Vagina (tissue), 2 donors: ENCODE results near the gene DTX1. TPM values are rescaled to one million over a fixed set of nuclear protein-coding genes. Genes with fewer than 3 reads are reported as not detected.

ENCODE experiments used
- DNase-seq, 2 donors: peaks; one replicate each; pipeline ENCODE4 v3.0.0-alpha.2; 2017; ENCODE audit errors: extremely low spot score in 2 of 2
- H3K27ac ChIP-seq: fragments of 200-600 bp; sonication (generic); one replicate; pipeline ENCODE4 v1.5.1; 2019
- H3K27me3 ChIP-seq: fragments of 200-600 bp; sonication (generic); one replicate; pipeline ENCODE4 v1.5.1; 2019
- H3K36me3 ChIP-seq, 2 donors: fragments of 200-600 bp; sonication (generic); one replicate each; pipeline ENCODE4 v1.5.1; 2017 to 2019
- H3K4me1 ChIP-seq: fragments of 200-600 bp; sonication (generic); one replicate; pipeline ENCODE4 v1.5.1; 2019
- H3K4me3 ChIP-seq, 2 donors: fragments of 200-600 bp; sonication (generic); 1 replicate in 1 of 2; 2 replicates in 1 of 2; pipeline ENCODE4 v1.5.1; 2016 to 2019
- H3K9me3 ChIP-seq: fragments of 200-600 bp; sonication (generic); one replicate; pipeline ENCODE4 v1.5.1; 2019
- POLR2A ChIP-seq, 2 donors: fragments of 450-650 bp; IDR thresholded peaks; one replicate each; pipeline ENCODE4 v1.6.1; 2017; ENCODE audit warnings: antibody characterized with exemption in 2 of 2, mild to moderate bottlenecking in 2 of 2, moderate library complexity in 2 of 2
- POLR2AphosphoS5 ChIP-seq, 2 donors: sonication (generic); formaldehyde crosslinking; IDR thresholded peaks; one replicate each; pipeline ENCODE4 v1.9.0; 2017; ENCODE audit warnings: antibody characterized with exemption in 2 of 2, mild to moderate bottlenecking in 2 of 2, low read depth in 1 of 2; ENCODE audit not compliant: insufficient read depth in 1 of 2
- intact Hi-C: fragments of 100-400 bp; cut with DNase I; formaldehyde crosslinking; loops from one replicate; pipeline ENCODE4 v1.15.1; 2023
- total RNA-seq: library from RNA; depleted of rRNA; stranded (reverse); fragments of >200 nt; gene quantifications from one replicate; pipeline ENCODE4 v1.2.3, GENCODE V29; 2016
- TF ChIP-seq, protein P1 (sequence below), 3 experiments: fragments of 450-650 bp in 2 of 3; fragments of 200-600 bp in 1 of 3; sonication (generic) in 1 of 3; IDR thresholded peaks; one replicate each; pipeline ENCODE4 v1.5.1; 2017 to 2019; ENCODE audit warnings: antibody characterized with exemption in 3 of 3, mild to moderate bottlenecking in 2 of 3, moderate library complexity in 2 of 3

The DTX1 gene
- total RNA-seq, 1 donor from 2014 or later, result 8.3 TPM

DNA sequence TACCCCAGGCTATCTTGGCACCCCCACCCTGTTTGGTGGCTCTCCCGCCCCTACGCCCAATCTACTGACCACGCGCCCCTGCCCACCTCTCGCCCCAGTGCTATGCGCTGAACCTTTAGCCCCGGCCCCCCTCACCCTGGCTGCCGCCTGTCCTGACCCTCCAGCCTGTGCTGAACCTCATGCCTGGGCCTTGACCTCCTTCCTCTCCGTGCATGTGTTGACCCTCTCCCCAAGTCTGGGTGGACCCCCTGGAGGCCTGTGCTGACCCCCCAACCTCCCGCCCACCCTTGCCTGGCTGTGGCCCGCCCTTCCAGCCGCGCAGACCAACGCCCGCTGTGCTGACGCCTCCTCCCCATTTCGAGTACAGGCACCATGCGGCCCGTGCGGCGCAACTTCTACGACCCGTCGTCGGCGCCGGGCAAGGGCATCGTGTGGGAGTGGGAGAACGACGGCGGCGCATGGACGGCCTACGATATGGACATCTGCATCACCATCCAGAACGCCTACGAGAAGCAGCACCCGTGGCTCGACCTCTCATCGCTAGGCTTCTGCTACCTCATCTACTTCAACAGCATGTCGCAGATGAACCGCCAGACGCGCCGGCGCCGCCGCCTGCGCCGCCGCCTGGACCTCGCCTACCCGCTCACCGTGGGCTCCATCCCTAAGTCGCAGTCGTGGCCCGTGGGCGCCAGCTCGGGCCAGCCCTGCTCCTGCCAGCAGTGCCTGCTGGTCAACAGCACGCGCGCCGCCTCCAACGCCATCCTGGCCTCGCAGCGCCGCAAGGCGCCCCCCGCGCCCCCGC is 20.7 kb downstream of the DTX1 start:
- no peaks in the 10 kb centered on the region for H3K27me3 ChIP-seq
- H3K9me3 ChIP-seq, result no peaks in the 10 kb centered on the region
- no peaks in the 10 kb centered on the region for H3K4me1 ChIP-seq
- H3K36me3 ChIP-seq, result no peaks in the 10 kb centered on the region
- TF ChIP-seq, protein P1, sequence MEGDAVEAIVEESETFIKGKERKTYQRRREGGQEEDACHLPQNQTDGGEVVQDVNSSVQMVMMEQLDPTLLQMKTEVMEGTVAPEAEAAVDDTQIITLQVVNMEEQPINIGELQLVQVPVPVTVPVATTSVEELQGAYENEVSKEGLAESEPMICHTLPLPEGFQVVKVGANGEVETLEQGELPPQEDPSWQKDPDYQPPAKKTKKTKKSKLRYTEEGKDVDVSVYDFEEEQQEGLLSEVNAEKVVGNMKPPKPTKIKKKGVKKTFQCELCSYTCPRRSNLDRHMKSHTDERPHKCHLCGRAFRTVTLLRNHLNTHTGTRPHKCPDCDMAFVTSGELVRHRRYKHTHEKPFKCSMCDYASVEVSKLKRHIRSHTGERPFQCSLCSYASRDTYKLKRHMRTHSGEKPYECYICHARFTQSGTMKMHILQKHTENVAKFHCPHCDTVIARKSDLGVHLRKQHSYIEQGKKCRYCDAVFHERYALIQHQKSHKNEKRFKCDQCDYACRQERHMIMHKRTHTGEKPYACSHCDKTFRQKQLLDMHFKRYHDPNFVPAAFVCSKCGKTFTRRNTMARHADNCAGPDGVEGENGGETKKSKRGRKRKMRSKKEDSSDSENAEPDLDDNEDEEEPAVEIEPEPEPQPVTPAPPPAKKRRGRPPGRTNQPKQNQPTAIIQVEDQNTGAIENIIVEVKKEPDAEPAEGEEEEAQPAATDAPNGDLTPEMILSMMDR (IDR thresholded peaks at IDR 0.05), result no peak
- TF ChIP-seq POLR2A (IDR thresholded peaks at IDR 0.05) (no peak), POLR2AphosphoS5 (IDR thresholded peaks at IDR 0.05; ENCODE audit: insufficient read depth in 1 of 2, low read depth in 1 of 2) (no peak)
- no peak overlapping the region for H3K27ac ChIP-seq
- intact Hi-C loops, result no loop called here
- no peak overlapping the region for H3K4me3 ChIP-seq
- DNase-seq, result no peak

DNA sequence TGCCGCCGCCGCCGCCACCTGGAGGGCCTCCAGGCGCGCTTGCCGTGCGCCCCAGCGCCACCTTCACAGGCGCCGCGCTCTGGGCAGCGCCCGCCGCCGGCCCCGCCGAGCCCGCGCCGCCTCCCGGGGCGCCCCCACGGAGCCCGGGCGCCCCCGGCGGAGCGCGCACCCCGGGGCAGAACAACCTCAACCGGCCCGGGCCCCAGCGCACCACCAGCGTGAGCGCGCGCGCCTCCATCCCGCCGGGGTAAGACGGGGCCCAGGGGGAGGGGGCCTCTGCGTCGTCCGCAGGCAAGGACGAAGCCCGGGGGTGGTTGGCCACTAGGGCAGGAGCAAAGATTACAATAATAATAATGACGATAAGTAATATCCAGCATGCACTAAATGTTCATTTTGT is 21.3 kb downstream of the DTX1 start:
- Histone ChIP-seq H3K4me1 (no peaks in the 10 kb centered on the region), H3K27ac (no peak overlapping the region), H3K27me3 (no peaks in the 10 kb centered on the region), H3K9me3 (no peaks in the 10 kb centered on the region), H3K36me3 (no peaks in the 10 kb centered on the region), H3K4me3 (no peak overlapping the region)
- intact Hi-C loops, result no loop called here
- TF ChIP-seq, protein P1 (IDR thresholded peaks at IDR 0.05), result no peak
- TF ChIP-seq POLR2A (IDR thresholded peaks at IDR 0.05) (no peak), POLR2AphosphoS5 (IDR thresholded peaks at IDR 0.05; ENCODE audit: insufficient read depth in 1 of 2, low read depth in 1 of 2) (no peak)
- DNase-seq, result no peak

DNA sequence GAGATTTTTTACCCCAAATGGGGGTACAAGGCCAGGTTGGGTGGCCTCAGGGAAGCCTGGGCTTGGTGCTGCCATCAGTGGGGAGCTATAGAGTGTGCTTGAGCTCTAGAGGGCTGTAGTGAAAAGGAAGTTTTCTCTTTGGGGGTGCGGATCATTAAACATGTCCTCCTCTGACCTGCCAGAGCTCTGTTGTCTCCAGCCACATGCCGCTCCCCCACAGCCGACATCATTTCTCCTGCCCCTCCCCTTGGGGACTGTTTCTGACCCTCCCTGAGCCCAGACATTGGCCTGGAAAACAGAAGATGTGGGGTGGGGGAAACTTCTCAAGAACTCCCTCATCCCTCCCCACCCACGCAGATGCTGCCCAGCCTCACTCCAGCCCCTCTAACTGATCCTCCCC is 25.3 kb downstream of the DTX1 start:
- intact Hi-C loops, result no loop called here
- no peak overlapping the region for H3K27ac ChIP-seq
- H3K9me3 ChIP-seq, result no peaks in the 10 kb centered on the region
- no peaks in the 10 kb centered on the region for H3K36me3 ChIP-seq
- no peak for DNase-seq
- H3K4me3 ChIP-seq, result no peak overlapping the region
- TF ChIP-seq, protein P1 (IDR thresholded peaks at IDR 0.05), result no peak
- TF ChIP-seq POLR2A (IDR thresholded peaks at IDR 0.05) (no peak), POLR2AphosphoS5 (IDR thresholded peaks at IDR 0.05; ENCODE audit: insufficient read depth in 1 of 2, low read depth in 1 of 2) (no peak)
- H3K4me1 ChIP-seq, result no peaks in the 10 kb centered on the region
- H3K27me3 ChIP-seq, result no peaks in the 10 kb centered on the region

DNA sequence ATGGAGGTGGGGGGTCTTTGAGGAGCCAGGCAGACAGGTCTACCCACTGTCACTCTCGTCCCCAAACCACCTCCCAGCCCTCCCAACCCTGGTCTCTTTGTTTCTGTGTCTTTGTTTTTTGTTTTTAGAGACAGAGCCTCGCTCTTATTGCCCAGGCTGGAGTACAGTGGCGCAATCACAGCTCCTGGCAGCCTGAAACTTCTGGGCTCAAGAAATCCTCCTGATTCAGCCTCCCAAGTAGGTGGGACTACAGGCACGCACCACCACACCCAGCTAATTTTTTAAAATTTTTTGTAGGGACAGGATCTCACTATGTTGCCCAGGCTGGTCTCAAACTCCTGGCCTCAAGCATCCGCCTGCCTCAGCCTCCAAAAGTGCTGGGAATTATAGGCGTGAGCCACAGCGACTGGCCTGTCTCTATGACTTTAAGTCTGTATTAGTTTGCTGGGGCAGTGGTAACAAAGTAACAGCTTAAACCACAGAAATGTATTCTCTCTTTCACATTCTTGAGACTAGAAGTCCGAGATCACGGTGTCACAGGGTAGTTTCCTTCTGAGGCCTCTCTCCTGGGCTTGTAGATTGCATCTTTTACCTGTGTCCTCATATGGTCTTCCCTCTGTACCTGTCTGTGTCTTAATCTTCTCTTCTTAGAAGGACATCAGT is 26.1 kb downstream of the DTX1 start:
- Histone ChIP-seq H3K36me3 (no peaks in the 10 kb centered on the region), H3K4me1 (no peaks in the 10 kb centered on the region), H3K27ac (no peak overlapping the region), H3K9me3 (no peaks in the 10 kb centered on the region), H3K4me3 (no peak overlapping the region), H3K27me3 (no peaks in the 10 kb centered on the region)
- TF ChIP-seq, protein P1 (IDR thresholded peaks at IDR 0.05), result no peak
- TF ChIP-seq POLR2A (IDR thresholded peaks at IDR 0.05), result no peak
- no peak for TF ChIP-seq POLR2AphosphoS5 (IDR thresholded peaks at IDR 0.05; ENCODE audit: insufficient read depth in 1 of 2, low read depth in 1 of 2)
- no peak for DNase-seq
- intact Hi-C loops, result no loop called here
